CD1c-positive myeloid dendritic cell (primary cell): ENCODE results near the gene GPATCH2L.

ENCODE experiments used
- DNase-seq: peaks from one replicate; pipeline ENCODE4 v3.0.0-alpha.2; 2016; ENCODE audit errors: extremely low spot score

The GPATCH2L gene

DNA sequence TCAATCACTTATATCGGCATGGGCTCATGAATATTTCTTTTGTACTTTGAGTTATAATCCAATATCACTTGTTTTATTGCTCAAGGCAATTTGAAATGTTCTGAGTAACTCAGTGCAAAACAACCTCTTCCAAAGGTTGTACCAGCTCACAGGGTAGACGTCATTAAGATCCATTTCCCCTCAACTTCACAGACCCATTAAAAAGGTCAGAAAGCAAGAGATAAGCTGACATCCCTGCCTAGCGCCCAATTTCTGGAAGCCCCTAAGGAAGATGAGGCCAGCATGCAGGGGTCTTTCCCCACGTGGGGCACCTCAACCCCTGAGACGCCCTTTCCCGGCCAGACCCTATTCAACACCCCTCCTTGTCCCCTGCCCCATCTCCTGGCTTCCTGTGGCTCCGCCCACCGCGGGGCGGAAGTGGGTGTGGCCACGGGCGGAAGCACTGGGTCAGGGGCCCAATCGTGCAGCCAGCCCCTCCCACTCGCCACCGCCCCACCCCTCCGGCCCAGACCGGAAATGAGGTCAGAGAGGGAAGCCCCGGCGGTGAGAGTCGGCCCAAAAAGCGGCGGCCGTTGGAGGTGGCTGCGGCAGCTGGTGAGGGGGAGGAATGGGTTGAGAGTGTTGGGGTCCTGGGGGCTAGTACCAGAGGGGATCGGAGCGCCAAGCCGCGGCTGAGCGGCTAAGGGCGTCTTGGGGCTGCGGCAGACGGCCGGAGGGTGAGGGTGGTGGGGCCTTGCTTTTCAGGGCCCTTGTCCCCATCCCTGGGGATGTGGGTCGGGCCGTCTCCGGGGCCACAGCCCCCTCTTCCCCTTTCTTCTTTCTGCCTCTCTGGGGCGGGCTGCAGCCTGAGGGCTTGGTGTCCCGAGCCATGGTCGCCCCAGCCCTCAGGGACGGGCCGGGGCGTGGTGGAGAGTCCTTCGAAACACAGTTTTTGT, at the start of gene GPATCH2L:
TSS of gene GPATCH2L (plus strand) at position 525 of the 935 bp plus-strand sequence. CDS start 2,442 bp downstream, outside the sequence.
- peak; percentile 97 for DNase-seq

GRCh38 chr14:76104802-76105355, 46.8 kb upstream of the GPATCH2L start:
- no peak for DNase-seq

DNA sequence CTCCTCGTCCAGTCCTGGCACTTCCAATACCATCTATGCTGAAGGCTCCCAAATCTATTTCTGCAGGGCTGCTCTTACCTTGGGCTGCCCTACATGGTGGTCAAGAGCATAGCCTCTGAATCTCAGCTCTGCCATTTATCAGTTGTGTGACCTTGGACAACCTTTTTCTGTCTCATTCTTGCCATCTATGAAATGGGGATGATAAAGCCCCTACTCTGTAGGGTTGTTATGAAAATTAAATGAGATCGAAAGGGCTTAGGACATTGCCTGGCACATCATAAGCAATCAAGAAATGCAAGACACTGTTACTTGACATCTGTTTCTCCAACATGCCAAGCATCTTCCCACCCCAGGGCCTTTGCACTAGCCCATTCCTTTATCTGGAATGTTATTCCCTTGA, 45.5 kb upstream of the GPATCH2L start:
- DNase-seq: no peak

DNA sequence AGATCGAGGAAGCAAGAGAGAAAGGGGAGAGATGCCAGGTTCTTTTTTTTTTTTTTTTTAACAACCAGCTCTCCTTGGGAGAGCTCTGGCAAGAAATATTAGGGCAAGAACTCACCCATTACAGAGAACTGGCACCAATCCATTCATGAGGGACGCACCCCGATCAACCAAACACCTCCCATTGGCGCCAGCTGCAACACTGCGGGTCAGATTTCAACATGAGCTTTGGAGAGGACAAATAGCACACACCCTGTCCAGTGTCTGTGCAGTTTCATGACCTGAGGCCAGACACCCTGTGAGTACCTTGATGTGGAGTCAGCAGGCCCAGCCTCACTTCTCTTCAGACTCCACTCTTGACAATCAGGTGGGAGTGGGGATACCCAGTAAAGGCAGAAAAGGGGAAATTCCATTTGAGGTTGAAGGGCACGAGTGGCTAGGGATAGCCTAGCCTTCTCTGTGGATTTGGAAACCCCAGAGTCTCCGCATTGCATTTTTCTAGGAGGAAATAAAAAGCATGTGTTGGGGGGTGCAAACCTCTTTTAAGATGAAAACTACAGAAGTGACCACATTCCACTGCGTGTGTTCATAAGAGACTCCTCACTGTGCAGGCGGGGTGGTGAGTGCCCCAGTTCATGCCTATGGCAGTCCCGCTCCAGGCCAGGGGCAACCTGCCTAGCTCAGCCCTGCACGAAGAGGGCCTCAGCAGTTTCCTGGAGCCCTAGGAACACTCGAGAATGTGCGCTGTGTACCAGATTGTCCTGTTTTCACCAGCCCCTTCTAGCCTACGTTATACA, 42.4 kb upstream of the GPATCH2L start:
- DNase-seq: no peak

DNA sequence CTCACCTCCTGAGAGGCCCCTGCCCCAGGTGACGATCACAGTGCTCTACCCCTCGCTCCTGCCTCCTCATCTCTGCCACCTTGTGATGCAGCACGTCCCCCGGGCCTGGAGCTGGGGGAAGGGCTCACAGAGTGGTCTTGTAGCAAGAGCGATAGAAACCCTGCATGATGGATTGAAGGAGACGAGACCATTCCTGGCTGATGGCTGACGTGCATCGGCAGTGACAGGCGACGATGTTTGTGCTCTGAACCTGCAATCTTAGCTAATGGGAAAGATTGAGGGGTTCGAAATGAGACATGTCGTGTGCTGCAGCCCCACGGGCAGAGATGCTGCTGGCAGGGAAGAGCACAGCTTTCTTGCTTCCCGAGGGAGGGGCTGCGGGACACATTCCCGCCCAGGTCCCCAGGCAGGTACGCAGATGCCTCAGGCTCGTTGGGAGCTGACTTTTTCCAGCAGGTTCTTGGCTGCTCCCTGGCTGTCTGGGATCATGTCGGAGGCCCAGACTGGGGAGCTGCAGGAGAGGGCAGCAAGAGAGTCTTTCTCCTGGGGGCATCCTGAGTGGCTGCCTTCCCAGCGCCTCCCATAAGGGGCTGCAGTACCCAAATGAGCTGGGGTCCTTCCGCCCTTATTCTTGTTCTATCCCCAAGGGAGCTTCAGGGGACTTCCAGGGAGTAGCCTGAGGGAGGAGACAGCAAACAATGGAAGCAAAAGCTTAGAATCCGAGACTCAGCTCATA, 38.7 kb upstream of the GPATCH2L start:
- DNase-seq: no peak

GRCh38 chr14:76113691-76114090, 38.0 kb upstream of the GPATCH2L start:
- no peak for DNase-seq

DNA sequence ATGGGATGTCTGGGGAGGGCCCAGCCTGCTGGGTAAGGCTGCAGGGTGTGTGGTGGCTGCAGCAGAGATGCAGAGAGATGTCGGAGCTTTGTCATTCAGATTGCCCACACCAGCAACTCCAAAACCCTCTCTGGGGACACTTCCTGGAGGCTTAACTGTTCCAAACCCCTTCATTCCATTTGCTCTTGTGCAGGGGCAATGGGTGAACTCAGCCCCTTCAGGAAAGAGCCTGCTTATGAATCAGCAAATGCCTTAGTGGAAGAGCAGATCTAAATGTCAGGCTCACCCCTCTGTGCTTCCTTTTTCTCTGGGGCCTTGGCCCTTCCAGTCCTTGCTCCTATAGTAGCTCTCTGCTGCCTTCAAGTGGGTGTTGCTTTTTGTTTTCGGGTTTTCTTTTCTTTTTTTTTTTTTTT, 36.7 kb upstream of the GPATCH2L start:
- no peak for DNase-seq

GRCh38 chr14:76117789-76118484, 33.8 kb upstream of the GPATCH2L start:
- DNase-seq: no peak

DNA sequence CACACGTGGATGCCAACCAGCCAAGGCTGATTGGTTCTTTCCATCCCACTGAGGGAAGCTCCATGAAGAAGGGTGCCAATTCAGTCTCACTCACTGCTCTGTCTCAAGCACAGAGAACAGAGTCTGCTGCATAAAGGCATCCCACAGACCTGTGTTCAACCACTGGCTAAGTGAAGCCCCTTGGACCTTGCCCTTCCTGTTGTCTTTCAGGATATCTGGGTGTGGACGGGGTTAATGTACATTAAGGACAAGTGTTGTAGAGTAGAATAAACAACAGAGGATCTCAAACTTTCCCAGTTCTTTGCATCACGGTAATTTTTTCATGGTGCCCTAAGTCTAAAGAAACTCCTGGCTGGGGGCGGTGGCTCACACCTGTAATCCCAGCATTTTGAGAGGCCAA, 33.1 kb upstream of the GPATCH2L start:
- DNase-seq: no peak

DNA sequence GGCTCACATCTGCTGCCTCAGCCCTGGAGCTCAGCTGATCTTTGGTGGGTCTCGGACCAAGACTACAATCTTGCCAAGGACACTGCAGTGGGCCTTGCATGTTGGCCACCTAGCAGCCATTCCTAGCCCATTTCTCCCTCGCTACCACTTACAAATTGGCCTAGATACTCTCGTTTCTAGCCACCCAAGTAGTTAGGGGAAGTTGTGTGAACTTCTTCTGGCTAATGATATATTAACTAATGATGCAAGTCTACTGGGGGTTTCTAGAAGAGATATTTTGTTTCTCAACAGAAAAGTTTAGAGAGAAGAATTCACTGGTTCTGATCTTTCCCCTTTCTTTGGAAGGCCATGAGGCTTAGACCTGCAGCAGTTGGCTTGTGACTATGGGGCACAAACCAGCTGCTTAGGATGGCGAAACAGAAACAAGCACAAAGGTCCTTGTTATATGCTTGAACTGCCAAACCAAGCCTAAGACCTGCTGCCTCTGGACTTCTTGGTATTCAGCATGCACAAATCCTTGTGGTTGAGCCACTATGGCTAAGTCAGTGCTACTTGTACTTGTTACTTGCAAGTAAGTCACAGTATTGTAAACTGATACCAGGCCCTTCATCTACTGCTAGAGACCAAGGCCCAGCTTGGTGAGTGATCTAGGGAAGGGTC, 30.5 kb upstream of the GPATCH2L start:
- no peak for DNase-seq

GRCh38 chr14:76123426-76124225, 28.1 kb upstream of the GPATCH2L start:
- DNase-seq: no peak

DNA sequence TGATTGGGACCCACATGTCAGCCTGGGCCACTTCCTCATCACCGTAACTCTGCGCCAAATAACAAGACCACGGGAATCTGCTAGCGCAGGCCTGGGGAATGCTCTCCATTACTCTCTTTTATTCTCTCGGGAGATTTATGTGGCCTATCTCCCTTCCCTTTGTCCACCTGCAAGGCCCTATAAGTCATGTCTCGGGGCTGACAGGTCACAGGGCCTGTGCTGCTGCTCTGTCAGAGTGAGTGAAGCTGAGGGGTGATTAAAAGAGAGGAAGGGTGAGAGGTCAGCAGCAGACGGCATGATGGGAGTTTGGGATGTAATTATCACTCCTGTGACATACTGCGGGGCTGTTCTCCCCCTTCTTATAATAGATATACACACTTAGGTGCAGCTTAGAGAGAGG, 26.2 kb upstream of the GPATCH2L start:
- no peak for DNase-seq

GRCh38 chr14:76126076-76126475, 25.6 kb upstream of the GPATCH2L start:
- peak; percentile 37 for DNase-seq

GRCh38 chr14:76129851-76130576, 21.7 kb upstream of the GPATCH2L start:
- DNase-seq: no peak

DNA sequence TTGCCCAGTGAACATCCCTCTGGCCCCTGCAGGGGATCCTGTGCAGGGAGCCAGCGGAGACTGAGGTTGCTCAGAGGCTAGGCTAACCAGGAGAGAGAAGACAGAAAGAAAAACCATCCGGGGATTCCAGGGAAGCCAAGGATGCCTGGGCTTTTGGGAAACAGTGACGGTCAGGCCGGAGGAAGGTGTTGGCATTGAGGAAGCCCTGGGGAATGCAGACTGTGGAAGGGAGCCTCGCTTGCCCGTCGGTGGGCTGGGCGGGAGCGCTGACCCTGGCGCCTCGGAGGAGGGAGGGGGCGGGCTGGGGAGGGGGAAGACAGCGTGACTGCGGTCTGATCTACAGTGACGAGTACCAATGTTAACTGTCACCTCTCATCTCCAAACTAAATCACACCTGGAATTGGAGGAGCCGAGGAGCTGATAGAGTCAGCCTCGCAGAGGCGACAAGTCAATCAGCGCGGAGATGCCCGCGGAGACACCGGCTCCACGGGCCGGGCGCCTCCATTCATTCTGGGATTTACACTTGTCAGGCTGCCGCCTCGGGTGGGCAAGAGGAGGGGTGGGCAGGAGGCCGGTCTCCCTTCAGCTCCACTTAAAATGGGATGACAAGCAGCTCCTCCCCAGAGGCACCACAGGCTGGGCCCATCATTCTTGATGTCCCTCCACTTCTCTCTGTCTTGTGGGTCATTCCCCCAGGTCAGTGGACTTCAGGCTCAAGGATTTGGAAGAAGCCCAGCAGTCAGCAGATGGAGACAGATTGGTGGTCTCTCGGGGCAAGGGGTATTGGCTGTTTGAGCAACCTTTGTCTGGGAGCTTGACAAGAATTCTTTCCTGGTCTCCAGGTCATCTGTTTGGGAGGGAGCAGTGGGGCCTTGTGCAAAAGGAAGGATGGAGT, 20.4 kb upstream of the GPATCH2L start:
- DNase-seq: no peak

DNA sequence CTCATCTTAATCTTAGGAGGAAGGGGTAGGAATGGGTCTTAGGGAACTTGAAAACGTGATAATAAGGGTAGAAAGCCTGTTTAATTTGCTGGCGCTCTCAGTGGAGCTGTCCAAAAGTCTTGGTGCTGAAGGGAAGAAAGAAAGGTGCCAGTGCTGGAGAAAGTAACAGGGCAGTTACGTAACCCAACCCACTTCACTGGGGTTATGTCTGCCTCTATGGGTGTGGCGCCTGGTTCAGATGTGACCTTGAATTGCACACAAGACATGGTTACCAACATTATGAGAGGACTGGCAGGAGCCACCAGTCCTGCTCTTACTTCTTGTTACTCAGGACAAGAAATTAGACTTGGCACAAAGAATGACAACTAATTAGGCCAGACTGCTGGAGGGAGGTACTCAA, 18.6 kb upstream of the GPATCH2L start:
- peak; percentile 10 for DNase-seq

DNA sequence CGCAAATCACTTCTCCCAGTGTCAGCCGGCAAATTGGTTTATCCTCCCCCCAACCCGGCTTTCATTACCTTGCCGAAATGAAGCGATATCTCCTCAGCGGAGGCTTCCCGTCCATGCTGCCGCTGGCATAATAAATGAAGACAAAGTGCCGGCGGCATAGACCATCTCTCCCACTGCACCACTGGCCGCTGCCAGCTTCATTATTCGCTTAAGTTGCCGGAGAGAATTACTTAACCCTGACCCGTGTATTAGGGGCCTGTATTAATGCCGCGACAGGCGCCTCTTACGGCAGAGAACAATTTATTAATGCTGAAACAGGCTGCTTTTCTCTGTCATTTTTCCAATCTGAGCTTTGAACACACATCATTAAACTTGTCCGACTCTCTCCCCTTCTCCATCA, 17.5 kb upstream of the GPATCH2L start:
- DNase-seq: no peak

DNA sequence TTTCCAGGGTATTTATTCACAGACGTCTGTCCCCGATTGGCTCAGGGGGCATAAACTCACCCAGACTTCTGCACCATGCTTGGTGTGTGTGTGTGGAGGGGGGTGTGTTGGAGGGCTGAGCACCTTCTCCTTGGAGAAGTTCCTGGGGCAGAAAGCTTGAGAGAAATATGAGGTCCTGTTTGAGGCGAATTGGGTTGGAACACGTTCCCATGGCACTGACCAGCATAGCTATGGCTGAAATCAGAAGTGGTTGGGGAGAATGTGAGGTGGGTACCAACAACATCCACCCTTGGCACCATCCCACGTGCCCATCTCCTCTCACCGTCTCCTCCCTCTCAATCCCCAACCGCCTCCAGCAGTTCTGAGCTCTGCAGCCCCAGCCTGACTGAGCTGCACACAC, 16.0 kb upstream of the GPATCH2L start:
- no peak for DNase-seq
